ENCODE measurements around the gene PDYN.

Gene PDYN

GRCh38 chr20:1943275-1944002 is 50.4 kb downstream of the PDYN start:
- no peaks in the 10 kb centered on the region for H4K20me1 ChIP-seq (ENCODE audit: control insufficient read depth, insufficient read depth, low read depth, low read length)
- H3K36me3 ChIP-seq (ENCODE audit: control insufficient read depth, low read length) = no peaks in the 10 kb centered on the region
- no peaks in the 10 kb centered on the region for H3K9me2 ChIP-seq (replicated peaks; ENCODE audit: control insufficient read depth, low read length)
- H3K27ac ChIP-seq (ENCODE audit: low read depth, low read length) = no peak overlapping the region
- H3F3A ChIP-seq (ENCODE audit: control insufficient read depth, insufficient read depth) = no peaks in the 10 kb centered on the region
- no peaks in the 10 kb centered on the region for H3K9me3 ChIP-seq (ENCODE audit: control insufficient read depth, insufficient read depth, low read length)
- no peak overlapping the region for H3K4me2 ChIP-seq (ENCODE audit: low read length)
- H3K79me2 ChIP-seq (ENCODE audit: control insufficient read depth, low read length) = no peaks in the 10 kb centered on the region
- H3K27me3 ChIP-seq (ENCODE audit: control insufficient read depth, low read length) = peaks cover 30% of the 10 kb centered on the region
- TF ChIP-seq EZH2phosphoT487 (IDR thresholded peaks at IDR 0.05; ENCODE audit: borderline replicate concordance, low read length) = no peak
- TF ChIP-seq CTCF (IDR thresholded peaks at IDR 0.05; ENCODE audit: low read depth, low read length, poor library complexity, severe bottlenecking) = no peak
- no peak overlapping the region for H3K4me3 ChIP-seq (ENCODE audit: low read length)
- no peaks in the 10 kb centered on the region for H3K4me1 ChIP-seq (ENCODE audit: control insufficient read depth, low read length)

DNA sequence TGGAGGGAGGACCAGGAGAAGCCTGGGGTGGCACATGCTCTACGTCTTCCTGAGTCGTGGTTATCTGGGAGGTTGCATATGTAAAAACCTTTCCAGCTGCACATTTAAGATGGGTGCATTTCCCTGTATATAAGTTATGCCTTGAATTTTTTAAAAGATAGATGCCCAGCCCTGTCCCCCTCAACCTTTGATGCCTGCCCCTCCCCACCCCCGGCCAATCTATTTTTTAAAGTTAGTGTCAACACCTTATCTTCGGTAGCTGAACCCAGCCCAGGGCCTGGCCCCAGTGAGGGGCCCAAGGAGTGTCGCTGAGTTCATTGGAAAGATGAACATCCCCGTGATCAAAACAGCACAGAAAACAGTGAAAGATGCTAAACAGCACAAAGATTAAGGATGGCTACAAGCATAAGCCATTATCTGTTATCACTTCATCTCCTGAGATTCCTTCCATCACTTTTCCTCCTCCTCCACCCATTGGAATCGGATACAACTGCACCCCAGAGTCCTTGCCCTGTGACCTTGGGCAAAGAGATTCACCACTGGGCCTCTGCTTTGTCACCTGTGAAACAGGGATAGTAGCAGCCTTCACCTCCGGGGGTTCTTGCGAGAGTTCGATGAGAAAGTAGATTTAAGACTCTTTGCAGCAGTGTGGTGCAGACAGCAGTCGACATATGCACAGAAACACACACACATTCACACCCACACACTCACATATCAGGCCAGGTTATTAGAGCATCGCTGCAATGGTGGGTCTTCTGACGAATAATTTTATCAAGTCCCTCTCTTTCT is 51.2 kb downstream of the PDYN start:
- peaks cover 24% of the 10 kb centered on the region for H3K27me3 ChIP-seq (ENCODE audit: control insufficient read depth, low read length)
- H3K36me3 ChIP-seq (ENCODE audit: control insufficient read depth, low read length) = no peaks in the 10 kb centered on the region
- H3K9me2 ChIP-seq (replicated peaks; ENCODE audit: control insufficient read depth, low read length) = no peaks in the 10 kb centered on the region
- no peak overlapping the region for H3K27ac ChIP-seq (ENCODE audit: low read depth, low read length)
- H3K4me1 ChIP-seq (ENCODE audit: control insufficient read depth, low read length) = no peaks in the 10 kb centered on the region
- no peak for TF ChIP-seq EZH2phosphoT487 (IDR thresholded peaks at IDR 0.05; ENCODE audit: borderline replicate concordance, low read length)
- TF ChIP-seq CTCF (IDR thresholded peaks at IDR 0.05; ENCODE audit: low read depth, low read length, poor library complexity, severe bottlenecking) = no peak
- no peaks in the 10 kb centered on the region for H4K20me1 ChIP-seq (ENCODE audit: control insufficient read depth, insufficient read depth, low read depth, low read length)
- no peak overlapping the region for H3K4me3 ChIP-seq (ENCODE audit: low read length)
- no peaks in the 10 kb centered on the region for H3K9me3 ChIP-seq (ENCODE audit: control insufficient read depth, insufficient read depth, low read length)
- H3K79me2 ChIP-seq (ENCODE audit: control insufficient read depth, low read length) = no peaks in the 10 kb centered on the region
- no peak overlapping the region for H3K4me2 ChIP-seq (ENCODE audit: low read length)
- no peaks in the 10 kb centered on the region for H3F3A ChIP-seq (ENCODE audit: control insufficient read depth, insufficient read depth)

DNA sequence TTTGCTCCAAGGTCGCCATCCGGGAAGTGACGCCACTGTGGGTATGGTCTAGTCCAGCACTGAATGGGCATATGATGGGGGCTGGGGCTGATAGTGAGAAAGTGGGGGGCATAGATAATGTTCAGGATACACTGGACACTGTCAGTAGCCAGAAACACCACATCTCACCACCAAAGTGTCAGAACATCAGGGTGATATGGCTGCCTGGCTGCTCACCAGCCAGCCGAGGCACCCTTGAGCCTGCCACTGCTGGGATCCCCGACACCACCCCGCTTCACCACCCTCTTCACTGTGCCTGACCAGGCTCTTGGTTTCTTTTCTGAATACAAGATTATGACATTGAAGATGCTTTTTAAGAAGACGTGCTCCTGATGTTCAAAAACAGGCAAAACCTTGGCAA is 51.8 kb downstream of the PDYN start:
- Histone ChIP-seq H3K4me3 (ENCODE audit: low read length) (no peak overlapping the region), H3K9me2 (replicated peaks; ENCODE audit: control insufficient read depth, low read length) (no peaks in the 10 kb centered on the region), H3F3A (ENCODE audit: control insufficient read depth, insufficient read depth) (no peaks in the 10 kb centered on the region), H3K4me2 (ENCODE audit: low read length) (no peak overlapping the region), H3K4me1 (ENCODE audit: control insufficient read depth, low read length) (no peaks in the 10 kb centered on the region), H3K36me3 (ENCODE audit: control insufficient read depth, low read length) (no peaks in the 10 kb centered on the region), H3K9me3 (ENCODE audit: control insufficient read depth, insufficient read depth, low read length) (no peaks in the 10 kb centered on the region), H3K27me3 (ENCODE audit: control insufficient read depth, low read length) (peaks cover 22% of the 10 kb centered on the region), H4K20me1 (ENCODE audit: control insufficient read depth, insufficient read depth, low read depth, low read length) (no peaks in the 10 kb centered on the region), H3K79me2 (ENCODE audit: control insufficient read depth, low read length) (no peaks in the 10 kb centered on the region), H3K27ac (ENCODE audit: low read depth, low read length) (no peak overlapping the region)
- no peak for TF ChIP-seq EZH2phosphoT487 (IDR thresholded peaks at IDR 0.05; ENCODE audit: borderline replicate concordance, low read length)
- no peak for TF ChIP-seq CTCF (IDR thresholded peaks at IDR 0.05; ENCODE audit: low read depth, low read length, poor library complexity, severe bottlenecking)
